HepG2 (cell line): ENCODE measurements around the gene MED13L. TPM values are rescaled to one million over a fixed set of nuclear protein-coding genes. Genes with fewer than 3 reads are reported as not detected.
A peak's percentile ranks its signal among the peaks of the same experiment; 100 is the strongest.

Source experiments
- CEBPB ChIP-seq: IDR thresholded peaks from 2 replicates; pipeline ENCODE4 v1.6.1; 2011; ENCODE audit warnings: low read depth, low read length, improper control_type of control experiment, borderline replicate concordance
- ERF ChIP-seq: IDR thresholded peaks from 2 replicates; pipeline ENCODE4 v1.6.1; 2018; ENCODE audit warnings: missing biosample characterization, missing genetic modification reagents
- FOXA3 ChIP-seq: IDR thresholded peaks from 2 replicates; pipeline ENCODE4 v1.6.1; 2016; ENCODE audit warnings: missing genetic modification reagents, missing compliant biosample characterization
- GATAD2A ChIP-seq: IDR thresholded peaks from 2 replicates; pipeline ENCODE4 v1.6.1; 2016
- HHEX ChIP-seq: IDR thresholded peaks from 2 replicates; pipeline ENCODE4 v1.6.1; 2016; ENCODE audit warnings: control low read depth
- MLX ChIP-seq: IDR thresholded peaks from 2 replicates; pipeline ENCODE4 v1.6.1; 2016
- NFRKB ChIP-seq: fragments of 450-650 bp; IDR thresholded peaks from 2 replicates; pipeline ENCODE4 v1.6.1; 2017
- PITX1 ChIP-seq: sonication (generic); formaldehyde crosslinking; IDR thresholded peaks from 2 replicates; pipeline ENCODE4 v1.5.1; 2020; ENCODE audit warnings: mild to moderate bottlenecking, missing genetic modification reagents
- SALL1 ChIP-seq: sonication (generic); formaldehyde crosslinking; IDR thresholded peaks from 2 replicates; pipeline ENCODE4 v1.8.0; 2022; ENCODE audit warnings: mild to moderate bottlenecking, missing genetic modification reagents
- ZNF556 ChIP-seq: sonication (generic); formaldehyde crosslinking; IDR thresholded peaks from 2 replicates; pipeline ENCODE4 v1.4.0; 2020; ENCODE audit warnings: mild to moderate bottlenecking, missing genetic modification reagents, borderline replicate concordance
- ZNF569 ChIP-seq: sonication (generic); formaldehyde crosslinking; IDR thresholded peaks from 2 replicates; pipeline ENCODE4 v1.5.0; 2020; ENCODE audit warnings: mild to moderate bottlenecking, missing genetic modification reagents, moderate library complexity, borderline replicate concordance
- ZNF576 ChIP-seq: sonication (generic); formaldehyde crosslinking; IDR thresholded peaks from 2 replicates; pipeline ENCODE4 v1.4.0; 2020; ENCODE audit warnings: mild to moderate bottlenecking, missing genetic modification reagents
- polyA plus RNA-seq, 8 experiments: library from polyadenylated mRNA; depleted of rRNA in 3 of 8; stranded (reverse) in 7 of 8; unstranded in 1 of 8; fragments of >200 nt; fragmentation: Illumina TruSeq in 4 of 8; extraction: Trizol in 4 of 8; gene quantifications; 2 replicates each; pipeline versions ENCODE4 v1.2.1 to v1.2.3, GENCODE V29; 2011 to 2016; ENCODE audit warnings: low read depth in 4 of 8, missing spikeins in 1 of 8, mixed read lengths in 1 of 8; ENCODE audit not compliant: insufficient read depth in 1 of 8
- total RNA-seq, 5 experiments: library from RNA; depleted of rRNA; stranded (reverse); fragments of >200 nt; fragmentation: Illumina TruSeq; extraction: Trizol; gene quantifications; 2 replicates each; pipeline ENCODE4 v1.2.3, GENCODE V29; 2016; ENCODE audit warnings: low read depth in 1 of 5
- TF ChIP-seq, protein P1 (sequence below): fragments of 450-650 bp; IDR thresholded peaks from 2 replicates; pipeline ENCODE4 v1.6.1; 2016
- TF ChIP-seq, protein P2 (sequence below): sonication (generic); formaldehyde crosslinking; IDR thresholded peaks from 2 replicates; pipeline ENCODE4 v1.8.1; 2023; ENCODE audit warnings: mild to moderate bottlenecking, missing genetic modification reagents
- TF ChIP-seq, protein P3 (sequence below): sonication (generic); formaldehyde crosslinking; IDR thresholded peaks from 2 replicates; pipeline ENCODE4 v1.8.0; 2022; ENCODE audit warnings: mild to moderate bottlenecking, missing genetic modification reagents
- TF ChIP-seq, protein P4 (sequence below): sonication (generic); formaldehyde crosslinking; conservative IDR thresholded peaks from 2 replicates; pipeline ENCODE4 v1.8.0; 2022; ENCODE audit warnings: missing genetic modification reagents
- TF ChIP-seq, protein P5 (sequence below): IDR thresholded peaks from 2 replicates; pipeline ENCODE4 v1.6.1; 2016; ENCODE audit warnings: low read depth

MED13L gene
- total and polyA plus RNA-seq, 2 of the 13 experiments (the other 11 are each of a cell fraction or from before 2014, with no cell fraction given) = 24.8 to 38.9 TPM

DNA sequence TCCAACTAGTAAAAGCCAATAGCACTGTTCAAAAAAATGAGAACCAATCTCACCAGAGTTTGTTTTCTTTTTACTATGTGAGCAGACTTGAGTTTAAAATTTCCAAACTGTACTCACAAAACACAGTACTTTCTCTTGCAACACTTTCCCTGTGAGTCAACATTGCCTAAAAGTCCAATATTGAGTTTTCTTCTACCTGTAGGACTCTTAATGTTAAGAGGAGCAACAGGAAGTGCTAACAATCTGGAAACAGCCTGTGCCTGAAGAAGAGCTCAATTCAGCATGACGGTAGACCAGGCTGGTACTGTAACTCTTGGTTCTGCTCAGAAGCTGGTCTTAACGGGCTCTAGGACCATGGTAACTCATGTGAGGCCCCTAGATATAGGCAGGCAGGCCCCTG is 144.3 kb downstream of the MED13L start (continued):
- TF ChIP-seq, protein P1, sequence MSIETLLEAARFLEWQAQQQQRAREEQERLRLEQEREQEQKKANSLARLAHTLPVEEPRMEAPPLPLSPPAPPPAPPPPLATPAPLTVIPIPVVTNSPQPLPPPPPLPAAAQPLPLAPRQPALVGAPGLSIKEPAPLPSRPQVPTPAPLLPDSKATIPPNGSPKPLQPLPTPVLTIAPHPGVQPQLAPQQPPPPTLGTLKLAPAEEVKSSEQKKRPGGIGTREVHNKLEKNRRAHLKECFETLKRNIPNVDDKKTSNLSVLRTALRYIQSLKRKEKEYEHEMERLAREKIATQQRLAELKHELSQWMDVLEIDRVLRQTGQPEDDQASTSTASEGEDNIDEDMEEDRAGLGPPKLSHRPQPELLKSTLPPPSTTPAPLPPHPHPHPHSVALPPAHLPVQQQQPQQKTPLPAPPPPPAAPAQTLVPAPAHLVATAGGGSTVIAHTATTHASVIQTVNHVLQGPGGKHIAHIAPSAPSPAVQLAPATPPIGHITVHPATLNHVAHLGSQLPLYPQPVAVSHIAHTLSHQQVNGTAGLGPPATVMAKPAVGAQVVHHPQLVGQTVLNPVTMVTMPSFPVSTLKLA = no peak
- TF ChIP-seq MLX (no peak), ZNF576 (no peak), ZNF569 (no peak), NFRKB (no peak), PITX1 (CRISPR knock-in tag) (0 out of 2 replicates have a peak, but pooled peaks have one; percentile 21), FOXA3 (CRISPR knock-in tag) (peak; percentile 95), ERF (CRISPR knock-in tag) (0 out of 2 replicates have a peak, but pooled peaks have one; percentile 45), HHEX (CRISPR knock-in tag) (no peak), ZNF556 (CRISPR knock-in tag) (peak; percentile 33; the same call in 1 of the 2 replicates), CEBPB (peak; percentile 88), GATAD2A (peak; percentile 95), SALL1 (CRISPR knock-in tag) (peak; percentile 12; the same call in 1 of the 2 replicates)
- TF ChIP-seq, protein P2, sequence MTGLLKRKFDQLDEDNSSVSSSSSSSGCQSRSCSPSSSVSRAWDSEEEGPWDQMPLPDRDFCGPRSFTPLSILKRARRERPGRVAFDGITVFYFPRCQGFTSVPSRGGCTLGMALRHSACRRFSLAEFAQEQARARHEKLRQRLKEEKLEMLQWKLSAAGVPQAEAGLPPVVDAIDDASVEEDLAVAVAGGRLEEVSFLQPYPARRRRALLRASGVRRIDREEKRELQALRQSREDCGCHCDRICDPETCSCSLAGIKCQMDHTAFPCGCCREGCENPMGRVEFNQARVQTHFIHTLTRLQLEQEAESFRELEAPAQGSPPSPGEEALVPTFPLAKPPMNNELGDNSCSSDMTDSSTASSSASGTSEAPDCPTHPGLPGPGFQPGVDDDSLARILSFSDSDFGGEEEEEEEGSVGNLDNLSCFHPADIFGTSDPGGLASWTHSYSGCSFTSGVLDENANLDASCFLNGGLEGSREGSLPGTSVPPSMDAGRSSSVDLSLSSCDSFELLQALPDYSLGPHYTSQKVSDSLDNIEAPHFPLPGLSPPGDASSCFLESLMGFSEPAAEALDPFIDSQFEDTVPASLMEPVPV (CRISPR knock-in tag) = no peak
- TF ChIP-seq, protein P3, sequence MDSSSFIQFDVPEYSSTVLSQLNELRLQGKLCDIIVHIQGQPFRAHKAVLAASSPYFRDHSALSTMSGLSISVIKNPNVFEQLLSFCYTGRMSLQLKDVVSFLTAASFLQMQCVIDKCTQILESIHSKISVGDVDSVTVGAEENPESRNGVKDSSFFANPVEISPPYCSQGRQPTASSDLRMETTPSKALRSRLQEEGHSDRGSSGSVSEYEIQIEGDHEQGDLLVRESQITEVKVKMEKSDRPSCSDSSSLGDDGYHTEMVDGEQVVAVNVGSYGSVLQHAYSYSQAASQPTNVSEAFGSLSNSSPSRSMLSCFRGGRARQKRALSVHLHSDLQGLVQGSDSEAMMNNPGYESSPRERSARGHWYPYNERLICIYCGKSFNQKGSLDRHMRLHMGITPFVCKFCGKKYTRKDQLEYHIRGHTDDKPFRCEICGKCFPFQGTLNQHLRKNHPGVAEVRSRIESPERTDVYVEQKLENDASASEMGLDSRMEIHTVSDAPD (CRISPR knock-in tag) = no peak
- TF ChIP-seq, protein P4, sequence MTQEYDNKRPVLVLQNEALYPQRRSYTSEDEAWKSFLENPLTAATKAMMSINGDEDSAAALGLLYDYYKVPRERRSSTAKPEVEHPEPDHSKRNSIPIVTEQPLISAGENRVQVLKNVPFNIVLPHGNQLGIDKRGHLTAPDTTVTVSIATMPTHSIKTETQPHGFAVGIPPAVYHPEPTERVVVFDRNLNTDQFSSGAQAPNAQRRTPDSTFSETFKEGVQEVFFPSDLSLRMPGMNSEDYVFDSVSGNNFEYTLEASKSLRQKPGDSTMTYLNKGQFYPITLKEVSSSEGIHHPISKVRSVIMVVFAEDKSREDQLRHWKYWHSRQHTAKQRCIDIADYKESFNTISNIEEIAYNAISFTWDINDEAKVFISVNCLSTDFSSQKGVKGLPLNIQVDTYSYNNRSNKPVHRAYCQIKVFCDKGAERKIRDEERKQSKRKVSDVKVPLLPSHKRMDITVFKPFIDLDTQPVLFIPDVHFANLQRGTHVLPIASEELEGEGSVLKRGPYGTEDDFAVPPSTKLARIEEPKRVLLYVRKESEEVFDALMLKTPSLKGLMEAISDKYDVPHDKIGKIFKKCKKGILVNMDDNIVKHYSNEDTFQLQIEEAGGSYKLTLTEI (CRISPR knock-in tag) = no peak
- TF ChIP-seq, protein P5, sequence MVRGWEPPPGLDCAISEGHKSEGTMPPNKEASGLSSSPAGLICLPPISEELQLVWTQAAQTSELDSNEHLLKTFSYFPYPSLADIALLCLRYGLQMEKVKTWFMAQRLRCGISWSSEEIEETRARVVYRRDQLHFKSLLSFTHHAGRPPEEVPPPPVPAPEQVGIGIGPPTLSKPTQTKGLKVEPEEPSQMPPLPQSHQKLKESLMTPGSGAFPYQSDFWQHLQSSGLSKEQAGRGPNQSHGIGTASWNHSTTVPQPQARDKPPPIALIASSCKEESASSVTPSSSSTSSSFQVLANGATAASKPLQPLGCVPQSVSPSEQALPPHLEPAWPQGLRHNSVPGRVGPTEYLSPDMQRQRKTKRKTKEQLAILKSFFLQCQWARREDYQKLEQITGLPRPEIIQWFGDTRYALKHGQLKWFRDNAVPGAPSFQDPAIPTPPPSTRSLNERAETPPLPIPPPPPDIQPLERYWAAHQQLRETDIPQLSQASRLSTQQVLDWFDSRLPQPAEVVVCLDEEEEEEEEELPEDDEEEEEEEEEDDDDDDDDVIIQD (CRISPR knock-in tag) = peak; percentile 73; the same call in 1 of the 2 replicates
